ENCODE measurements around the gene RYR2. TPM values are rescaled to one million over a fixed set of nuclear protein-coding genes. Genes with fewer than 3 reads are reported as not detected.
"Not testable (repeated sequence)": the region's sequence is repeated elsewhere in the genome, so short reads cannot be mapped to it uniquely, and the experiment has no call there.

RYR2 gene
- total and polyA plus RNA-seq, 4 donors: 2.6 to 128 (median 17.7) TPM

GRCh38 chr1:237809099-237809498, 767.1 kb downstream of the RYR2 start:
- Histone ChIP-seq H3K4me1 (ENCODE audit: control insufficient read depth in 1 of 2, insufficient read depth in 2 of 2, low read length in 2 of 2) (no peaks in the 10 kb centered on the region), H3K9me3 (ENCODE audit: control insufficient read depth, low read length) (no peaks in the 10 kb centered on the region), H3K36me3 (ENCODE audit: control insufficient read depth in 1 of 2, insufficient read depth in 2 of 2, low read length in 1 of 2) (peaks cover 0 to 4% of the 10 kb centered on the region in 2 donors), H3K27ac (ENCODE audit: low read depth in 1 of 2, low read length in 2 of 2) (no peak overlapping the region), H3K27me3 (ENCODE audit: control insufficient read depth in 1 of 2, insufficient read depth in 2 of 2, low read length in 1 of 2) (no peaks in the 10 kb centered on the region), H3K4me3 (ENCODE audit: low read length in 2 of 2) (no peak overlapping the region)
- ATAC-seq (ENCODE audit: low FRiP score) (no peak), DNase-seq (no peak)
- WGBS, 2 donors: 60% methylated on average over 2 of the region's 2 CpGs
- intact Hi-C loops (cut with DNase I): no loop called here

GRCh38 chr1:237811633-237812032, 769.6 kb downstream of the RYR2 start:
- Histone ChIP-seq H3K27ac (ENCODE audit: low read depth in 1 of 2, low read length in 2 of 2) (no peak overlapping the region), H3K9me3 (ENCODE audit: control insufficient read depth, low read length) (no peaks in the 10 kb centered on the region), H3K4me3 (ENCODE audit: low read length in 2 of 2) (no peak overlapping the region), H3K27me3 (ENCODE audit: control insufficient read depth in 1 of 2, insufficient read depth in 2 of 2, low read length in 1 of 2) (no peaks in the 10 kb centered on the region), H3K4me1 (ENCODE audit: control insufficient read depth in 1 of 2, insufficient read depth in 2 of 2, low read length in 2 of 2) (no peaks in the 10 kb centered on the region), H3K36me3 (ENCODE audit: control insufficient read depth in 1 of 2, insufficient read depth in 2 of 2, low read length in 1 of 2) (peaks cover 0 to 4% of the 10 kb centered on the region in 2 donors)
- ATAC-seq (ENCODE audit: low FRiP score): no peak
- WGBS, 2 donors: 82 to 84% methylated on average over 5 of the region's 5 CpGs
- intact Hi-C loops (cut with DNase I): no loop called here
- DNase-seq: no peak

DNA sequence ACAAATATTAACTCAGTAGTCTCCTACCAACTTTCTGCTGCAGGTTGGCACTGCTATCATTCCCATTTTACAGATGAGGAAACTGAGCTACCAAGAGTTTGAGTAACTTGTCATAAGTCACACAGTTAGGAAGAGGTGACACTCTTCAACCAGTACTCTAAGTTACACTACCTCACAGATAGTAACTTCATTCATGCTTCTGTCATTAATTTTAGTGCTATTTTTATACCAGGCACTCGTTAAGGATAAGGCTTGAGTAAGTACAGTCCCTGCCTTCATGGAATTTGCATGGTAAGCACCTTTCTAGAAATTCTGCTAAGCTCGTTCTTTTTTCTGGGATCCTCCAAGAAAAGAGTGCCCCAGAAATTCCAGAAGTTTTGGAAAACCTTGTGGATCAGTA, 770.1 kb downstream of the RYR2 start:
- Histone ChIP-seq H3K27me3 (ENCODE audit: control insufficient read depth in 1 of 2, insufficient read depth in 2 of 2, low read length in 1 of 2) (no peaks in the 10 kb centered on the region), H3K36me3 (ENCODE audit: control insufficient read depth in 1 of 2, insufficient read depth in 2 of 2, low read length in 1 of 2) (peaks cover 0 to 4% of the 10 kb centered on the region in 2 donors), H3K4me1 (ENCODE audit: control insufficient read depth in 1 of 2, insufficient read depth in 2 of 2, low read length in 2 of 2) (no peaks in the 10 kb centered on the region), H3K9me3 (ENCODE audit: control insufficient read depth, low read length) (no peaks in the 10 kb centered on the region), H3K4me3 (ENCODE audit: low read length in 2 of 2) (no peak overlapping the region), H3K27ac (ENCODE audit: low read depth in 1 of 2, low read length in 2 of 2) (no peak overlapping the region)
- ATAC-seq (ENCODE audit: low FRiP score) (no peak), DNase-seq (no peak)
- 68 to 69% methylated on average over 2 of the region's 2 CpGs for WGBS, 2 donors
- intact Hi-C loops (cut with DNase I): no loop called here

GRCh38 chr1:237814319-237814924, 772.4 kb downstream of the RYR2 start:
- Histone ChIP-seq H3K27ac (ENCODE audit: low read depth in 1 of 2, low read length in 2 of 2) (no peak overlapping the region), H3K4me3 (ENCODE audit: low read length in 2 of 2) (no peak overlapping the region), H3K27me3 (ENCODE audit: control insufficient read depth in 1 of 2, insufficient read depth in 2 of 2, low read length in 1 of 2) (no peaks in the 10 kb centered on the region), H3K36me3 (ENCODE audit: control insufficient read depth in 1 of 2, insufficient read depth in 2 of 2, low read length in 1 of 2) (peaks cover 0 to 4% of the 10 kb centered on the region in 2 donors), H3K4me1 (ENCODE audit: control insufficient read depth in 1 of 2, insufficient read depth in 2 of 2, low read length in 2 of 2) (peaks cover 5 to 8% of the 10 kb centered on the region in 2 donors), H3K9me3 (ENCODE audit: control insufficient read depth, low read length) (no peaks in the 10 kb centered on the region)
- no peak for ATAC-seq (ENCODE audit: low FRiP score)
- intact Hi-C loops (cut with DNase I): no loop called here
- no peak for DNase-seq
- WGBS, 2 donors: 65% methylated on average over 5 of the region's 5 CpGs

DNA sequence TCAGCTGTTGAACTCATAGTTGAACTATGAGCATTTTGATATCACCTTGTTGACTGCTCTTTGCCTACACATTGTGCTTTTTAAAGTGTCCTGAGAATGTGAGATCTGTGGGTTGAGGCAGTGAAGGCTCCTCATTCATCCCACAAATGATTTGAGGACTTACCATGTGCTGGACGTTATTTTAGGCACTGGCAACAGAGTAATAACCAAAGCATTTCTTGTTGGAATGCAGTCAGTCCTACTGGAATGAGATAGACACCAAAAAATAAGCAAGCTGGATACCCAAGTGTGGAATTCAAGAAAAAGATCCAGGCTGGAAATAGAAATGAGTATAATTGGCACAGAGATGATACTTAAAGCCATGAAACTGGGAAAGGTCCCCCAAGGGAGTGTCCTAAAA, 775.3 kb downstream of the RYR2 start:
- Histone ChIP-seq H3K9me3 (ENCODE audit: control insufficient read depth, low read length) (no peaks in the 10 kb centered on the region), H3K4me3 (ENCODE audit: low read length in 2 of 2) (no peak overlapping the region), H3K4me1 (ENCODE audit: control insufficient read depth in 1 of 2, insufficient read depth in 2 of 2, low read length in 2 of 2) (peaks cover 5 to 8% of the 10 kb centered on the region in 2 donors), H3K36me3 (ENCODE audit: control insufficient read depth in 1 of 2, insufficient read depth in 2 of 2, low read length in 1 of 2) (peaks cover 0 to 2% of the 10 kb centered on the region in 2 donors), H3K27me3 (ENCODE audit: control insufficient read depth in 1 of 2, insufficient read depth in 2 of 2, low read length in 1 of 2) (no peaks in the 10 kb centered on the region), H3K27ac (ENCODE audit: low read depth in 1 of 2, low read length in 2 of 2) (peak overlapping the region; percentile 30 to 50)
- no peak for DNase-seq
- intact Hi-C loops (cut with DNase I): no loop called here
- peak; percentile 60 for ATAC-seq (ENCODE audit: low FRiP score)
- WGBS, 2 donors: 5 to 7% methylated on average over 1 of the region's 1 CpG

- DNase-seq; H3K27ac ChIP-seq (ENCODE audit: low read depth in 1 of 2, low read length in 2 of 2); H3K4me3 ChIP-seq (ENCODE audit: low read length in 2 of 2); H3K27me3 ChIP-seq (ENCODE audit: control insufficient read depth in 1 of 2, insufficient read depth in 2 of 2, low read length in 1 of 2); H3K4me1 ChIP-seq (ENCODE audit: control insufficient read depth in 1 of 2, insufficient read depth in 2 of 2, low read length in 2 of 2); intact Hi-C loops (cut with DNase I); ATAC-seq (ENCODE audit: low FRiP score); H3K36me3 ChIP-seq (ENCODE audit: control insufficient read depth in 1 of 2, insufficient read depth in 2 of 2, low read length in 1 of 2); H3K9me3 ChIP-seq (ENCODE audit: control insufficient read depth, low read length): not testable (repeated sequence)
- WGBS, 2 donors: 96 to 98% methylated on average over 9 of the region's 9 CpGs
These were observed 778.6 kb downstream of the RYR2 start for GRCh38 chr1:237820634-237821033.

- 64 to 67% methylated on average over 7 of the region's 7 CpGs for WGBS, 2 donors
- Histone ChIP-seq H3K4me1 (ENCODE audit: control insufficient read depth in 1 of 2, insufficient read depth in 2 of 2, low read length in 2 of 2) (no peaks in the 10 kb centered on the region), H3K9me3 (ENCODE audit: control insufficient read depth, low read length) (no peaks in the 10 kb centered on the region), H3K27me3 (ENCODE audit: control insufficient read depth in 1 of 2, insufficient read depth in 2 of 2, low read length in 1 of 2) (no peaks in the 10 kb centered on the region), H3K4me3 (ENCODE audit: low read length in 2 of 2) (no peak overlapping the region), H3K36me3 (ENCODE audit: control insufficient read depth in 1 of 2, insufficient read depth in 2 of 2, low read length in 1 of 2) (peaks cover 4 to 7% of the 10 kb centered on the region in 2 donors), H3K27ac (ENCODE audit: low read depth in 1 of 2, low read length in 2 of 2) (no peak overlapping the region)
- no peak for ATAC-seq (ENCODE audit: low FRiP score)
- intact Hi-C loops (cut with DNase I): no loop called here
- DNase-seq: no peak
These were observed 790.9 kb downstream of the RYR2 start for GRCh38 chr1:237832858-237833257.

GRCh38 chr1:237834048-237834447, 792.1 kb downstream of the RYR2 start:
- DNase-seq (no peak), ATAC-seq (ENCODE audit: low FRiP score) (no peak)
- no peak overlapping the region for H3K4me3 ChIP-seq (ENCODE audit: low read length in 2 of 2)
- H3K4me1 ChIP-seq (ENCODE audit: control insufficient read depth in 1 of 2, insufficient read depth in 2 of 2, low read length in 2 of 2): no peaks in the 10 kb centered on the region
- H3K36me3 ChIP-seq (ENCODE audit: control insufficient read depth in 1 of 2, insufficient read depth in 2 of 2, low read length in 1 of 2): peaks cover 4 to 7% of the 10 kb centered on the region in 2 donors
- no peaks in the 10 kb centered on the region for H3K9me3 ChIP-seq (ENCODE audit: control insufficient read depth, low read length)
- H3K27ac ChIP-seq (ENCODE audit: low read depth in 1 of 2, low read length in 2 of 2): no peak overlapping the region
- WGBS, 2 donors: 83 to 87% methylated on average over 3 of the region's 3 CpGs
- no peaks in the 10 kb centered on the region for H3K27me3 ChIP-seq (ENCODE audit: control insufficient read depth in 1 of 2, insufficient read depth in 2 of 2, low read length in 1 of 2)
- intact Hi-C loops (cut with DNase I): no loop called here

GRCh38 chr1:237834461-237834860, 792.5 kb downstream of the RYR2 start:
- Histone ChIP-seq H3K9me3 (ENCODE audit: control insufficient read depth, low read length) (no peaks in the 10 kb centered on the region), H3K36me3 (ENCODE audit: control insufficient read depth in 1 of 2, insufficient read depth in 2 of 2, low read length in 1 of 2) (peaks cover 2 to 6% of the 10 kb centered on the region in 2 donors), H3K27ac (ENCODE audit: low read depth in 1 of 2, low read length in 2 of 2) (no peak overlapping the region), H3K27me3 (ENCODE audit: control insufficient read depth in 1 of 2, insufficient read depth in 2 of 2, low read length in 1 of 2) (no peaks in the 10 kb centered on the region), H3K4me1 (ENCODE audit: control insufficient read depth in 1 of 2, insufficient read depth in 2 of 2, low read length in 2 of 2) (no peaks in the 10 kb centered on the region), H3K4me3 (ENCODE audit: low read length in 2 of 2) (no peak overlapping the region)
- intact Hi-C loops (cut with DNase I): no loop called here
- ATAC-seq (ENCODE audit: low FRiP score): no peak
- DNase-seq: no peak
- WGBS, 2 donors: 79 to 84% methylated on average over 3 of the region's 3 CpGs
